ENCODE data around the gene ST3GAL3. TPM values are rescaled to one million over a fixed set of nuclear protein-coding genes. Genes with fewer than 3 reads are reported as not detected.

The ST3GAL3 gene
- polyA plus RNA-seq, 1 donor (not counting 4 experiments of a cell fraction or from before 2014, with no cell fraction given) = 10.0 TPM

- H3K27ac ChIP-seq (ENCODE audit: control insufficient read depth, insufficient read depth, low read length) = no peak overlapping the region
- H4K20me1 ChIP-seq (ENCODE audit: control insufficient read depth, extremely low read depth, insufficient read depth, low read length) = no peaks in the 10 kb centered on the region
- H3K9ac ChIP-seq (ENCODE audit: control insufficient read depth, extremely low read depth, insufficient read depth, low read length) = no peak overlapping the region
- no peaks in the 10 kb centered on the region for H3K9me1 ChIP-seq (ENCODE audit: control insufficient read depth, extremely low read depth, insufficient read depth, low read length)
- H3K4me1 ChIP-seq (ENCODE audit: control insufficient read depth, extremely low read depth, insufficient read depth, low read length) = peaks cover 51% of the 10 kb centered on the region
- no peak overlapping the region for H3K4me2 ChIP-seq (ENCODE audit: control insufficient read depth, extremely low read depth, insufficient read depth, low read depth, low read length)
- FAIRE-seq = no peak
- dilution Hi-C loops (cut with MboI; ENCODE audit: extremely low pct_ligation_motif_present, low sequenced_read_pairs) = no loop called here
- no peaks in the 10 kb centered on the region for H3K27me3 ChIP-seq (ENCODE audit: control insufficient read depth, extremely low read depth, insufficient read depth, low read length)
- H3K4me3 ChIP-seq (ENCODE audit: control insufficient read depth in 2 of 3, extremely low read depth in 1 of 3, insufficient read depth in 2 of 3, low read depth in 1 of 3, low read length in 3 of 3) = no peak overlapping the region
- no peaks in the 10 kb centered on the region for H3K9me3 ChIP-seq (ENCODE audit: control insufficient read depth, low read depth, low read length)
- no peaks in the 10 kb centered on the region for H3K79me2 ChIP-seq (ENCODE audit: control insufficient read depth, insufficient read depth, low read length)
- no peak for DNase-seq (ENCODE audit: low read depth, low spot score)
- TF ChIP-seq EZH2 (IDR thresholded peaks at IDR 0.05; ENCODE audit: low read length) (no peak), CTCF (optimal IDR thresholded peaks at IDR 0.05 in 1 of 3, IDR thresholded peaks at IDR 0.05 in 1 of 3, conservative IDR thresholded peaks at IDR 0.05 in 1 of 3; ENCODE audit: extremely low read depth in 1 of 3, insufficient read depth in 2 of 3, low read length in 3 of 3) (no peak)
- H2AFZ ChIP-seq (ENCODE audit: control insufficient read depth, low read length) = no peak overlapping the region
- H3K36me3 ChIP-seq (ENCODE audit: control insufficient read depth in 2 of 2, extremely low read depth in 1 of 2, insufficient read depth in 2 of 2, low read length in 2 of 2) = no peaks in the 10 kb centered on the region
Measured at GRCh38 chr1:43880604-43881003, 173.3 kb downstream of the ST3GAL3 start.

- dilution Hi-C loops (cut with MboI; ENCODE audit: extremely low pct_ligation_motif_present, low sequenced_read_pairs) = no loop called here
- Histone ChIP-seq H3K79me2 (ENCODE audit: control insufficient read depth, insufficient read depth, low read length) (no peaks in the 10 kb centered on the region), H3K9ac (ENCODE audit: control insufficient read depth, extremely low read depth, insufficient read depth, low read length) (no peak overlapping the region), H3K4me2 (ENCODE audit: control insufficient read depth, extremely low read depth, insufficient read depth, low read depth, low read length) (no peak overlapping the region), H3K4me3 (ENCODE audit: control insufficient read depth in 2 of 3, extremely low read depth in 1 of 3, insufficient read depth in 2 of 3, low read depth in 1 of 3, low read length in 3 of 3) (no peak overlapping the region), H3K27ac (ENCODE audit: control insufficient read depth, insufficient read depth, low read length) (no peak overlapping the region), H3K9me3 (ENCODE audit: control insufficient read depth, low read depth, low read length) (no peaks in the 10 kb centered on the region), H3K36me3 (ENCODE audit: control insufficient read depth in 2 of 2, extremely low read depth in 1 of 2, insufficient read depth in 2 of 2, low read length in 2 of 2) (no peaks in the 10 kb centered on the region), H3K9me1 (ENCODE audit: control insufficient read depth, extremely low read depth, insufficient read depth, low read length) (no peaks in the 10 kb centered on the region), H3K27me3 (ENCODE audit: control insufficient read depth, extremely low read depth, insufficient read depth, low read length) (no peaks in the 10 kb centered on the region), H4K20me1 (ENCODE audit: control insufficient read depth, extremely low read depth, insufficient read depth, low read length) (no peaks in the 10 kb centered on the region), H2AFZ (ENCODE audit: control insufficient read depth, low read length) (no peak overlapping the region), H3K4me1 (ENCODE audit: control insufficient read depth, extremely low read depth, insufficient read depth, low read length) (peaks cover 57% of the 10 kb centered on the region)
- FAIRE-seq (no peak), DNase-seq (ENCODE audit: low read depth, low spot score) (no peak)
- TF ChIP-seq CTCF (optimal IDR thresholded peaks at IDR 0.05 in 1 of 3, IDR thresholded peaks at IDR 0.05 in 1 of 3, conservative IDR thresholded peaks at IDR 0.05 in 1 of 3; ENCODE audit: extremely low read depth in 1 of 3, insufficient read depth in 2 of 3, low read length in 3 of 3) (no peak), EZH2 (IDR thresholded peaks at IDR 0.05; ENCODE audit: low read length) (no peak)
Measured at GRCh38 chr1:43881415-43881814, 174.1 kb downstream of the ST3GAL3 start.

All from keratinocyte (primary cell).